Measurements from ENCODE around the gene SLC11A2.

Gene SLC11A2

DNA sequence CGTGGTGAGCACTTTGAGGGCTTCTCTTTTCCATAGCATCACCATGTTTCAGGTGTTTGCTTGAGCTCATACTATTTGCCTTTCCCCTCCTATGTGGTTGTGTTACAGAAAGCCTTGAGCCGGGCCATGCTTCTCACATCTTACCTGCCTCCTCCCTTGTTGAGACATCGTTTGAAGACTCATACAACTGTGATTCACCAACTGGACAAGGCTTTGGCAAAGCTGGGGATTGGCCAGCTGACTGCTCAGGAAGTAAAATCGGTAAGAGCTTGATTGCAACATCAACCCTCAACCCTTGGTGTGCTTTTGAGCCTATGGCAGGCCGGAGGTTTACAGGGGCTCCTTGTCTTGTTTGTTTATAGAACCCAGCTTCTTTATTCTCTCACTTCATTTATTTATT lies 30.1 kb upstream of the SLC11A2 start:
- TF ChIP-seq POLR2AphosphoS5 (IDR thresholded peaks at IDR 0.05; ENCODE audit: low read depth, low read length), result no peak
- no peak for TF ChIP-seq SIN3A (IDR thresholded peaks at IDR 0.05; ENCODE audit: borderline replicate concordance, insufficient read depth, low read length)
- TF ChIP-seq TAF1 (IDR thresholded peaks at IDR 0.05; ENCODE audit: borderline replicate concordance, insufficient read depth, low read length), result no peak
- TF ChIP-seq, protein P1, sequence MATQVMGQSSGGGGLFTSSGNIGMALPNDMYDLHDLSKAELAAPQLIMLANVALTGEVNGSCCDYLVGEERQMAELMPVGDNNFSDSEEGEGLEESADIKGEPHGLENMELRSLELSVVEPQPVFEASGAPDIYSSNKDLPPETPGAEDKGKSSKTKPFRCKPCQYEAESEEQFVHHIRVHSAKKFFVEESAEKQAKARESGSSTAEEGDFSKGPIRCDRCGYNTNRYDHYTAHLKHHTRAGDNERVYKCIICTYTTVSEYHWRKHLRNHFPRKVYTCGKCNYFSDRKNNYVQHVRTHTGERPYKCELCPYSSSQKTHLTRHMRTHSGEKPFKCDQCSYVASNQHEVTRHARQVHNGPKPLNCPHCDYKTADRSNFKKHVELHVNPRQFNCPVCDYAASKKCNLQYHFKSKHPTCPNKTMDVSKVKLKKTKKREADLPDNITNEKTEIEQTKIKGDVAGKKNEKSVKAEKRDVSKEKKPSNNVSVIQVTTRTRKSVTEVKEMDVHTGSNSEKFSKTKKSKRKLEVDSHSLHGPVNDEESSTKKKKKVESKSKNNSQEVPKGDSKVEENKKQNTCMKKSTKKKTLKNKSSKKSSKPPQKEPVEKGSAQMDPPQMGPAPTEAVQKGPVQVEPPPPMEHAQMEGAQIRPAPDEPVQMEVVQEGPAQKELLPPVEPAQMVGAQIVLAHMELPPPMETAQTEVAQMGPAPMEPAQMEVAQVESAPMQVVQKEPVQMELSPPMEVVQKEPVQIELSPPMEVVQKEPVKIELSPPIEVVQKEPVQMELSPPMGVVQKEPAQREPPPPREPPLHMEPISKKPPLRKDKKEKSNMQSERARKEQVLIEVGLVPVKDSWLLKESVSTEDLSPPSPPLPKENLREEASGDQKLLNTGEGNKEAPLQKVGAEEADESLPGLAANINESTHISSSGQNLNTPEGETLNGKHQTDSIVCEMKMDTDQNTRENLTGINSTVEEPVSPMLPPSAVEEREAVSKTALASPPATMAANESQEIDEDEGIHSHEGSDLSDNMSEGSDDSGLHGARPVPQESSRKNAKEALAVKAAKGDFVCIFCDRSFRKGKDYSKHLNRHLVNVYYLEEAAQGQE (IDR thresholded peaks at IDR 0.05; ENCODE audit: insufficient read depth in 1 of 2, low read depth in 2 of 2, low read length in 2 of 2), result no peak
- no peak for TF ChIP-seq FOXP2 (optimal IDR thresholded peaks at IDR 0.05; ENCODE audit: borderline replicate concordance, extremely low read depth, extremely low read length, insufficient read depth)

DNA sequence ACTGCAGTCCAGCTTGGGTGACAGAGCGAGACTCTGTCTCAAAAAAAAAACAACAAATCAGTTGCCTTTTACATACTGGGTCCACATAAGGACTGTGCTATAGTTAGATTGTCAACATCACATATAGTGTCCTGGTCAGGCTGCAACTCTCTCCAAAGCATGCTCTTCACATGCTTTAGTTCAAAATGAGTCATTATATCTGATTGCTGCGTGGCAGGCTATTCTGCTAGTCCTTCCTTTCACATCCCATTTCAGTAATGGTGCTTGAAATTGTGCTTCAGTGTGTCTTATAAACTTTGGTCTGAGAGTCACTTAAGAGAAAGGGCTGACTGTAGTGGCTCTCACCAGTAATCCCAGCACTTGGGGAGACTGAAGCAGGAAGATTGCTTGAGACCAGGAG lies 28.9 kb upstream of the SLC11A2 start:
- TF ChIP-seq SIN3A (IDR thresholded peaks at IDR 0.05; ENCODE audit: borderline replicate concordance, insufficient read depth, low read length), result no peak
- TF ChIP-seq POLR2AphosphoS5 (IDR thresholded peaks at IDR 0.05; ENCODE audit: low read depth, low read length), result no peak
- no peak for TF ChIP-seq FOXP2 (optimal IDR thresholded peaks at IDR 0.05; ENCODE audit: borderline replicate concordance, extremely low read depth, extremely low read length, insufficient read depth)
- TF ChIP-seq TAF1 (IDR thresholded peaks at IDR 0.05; ENCODE audit: borderline replicate concordance, insufficient read depth, low read length), result no peak
- TF ChIP-seq, protein P1 (IDR thresholded peaks at IDR 0.05; ENCODE audit: insufficient read depth in 1 of 2, low read depth in 2 of 2, low read length in 2 of 2), result no peak

DNA sequence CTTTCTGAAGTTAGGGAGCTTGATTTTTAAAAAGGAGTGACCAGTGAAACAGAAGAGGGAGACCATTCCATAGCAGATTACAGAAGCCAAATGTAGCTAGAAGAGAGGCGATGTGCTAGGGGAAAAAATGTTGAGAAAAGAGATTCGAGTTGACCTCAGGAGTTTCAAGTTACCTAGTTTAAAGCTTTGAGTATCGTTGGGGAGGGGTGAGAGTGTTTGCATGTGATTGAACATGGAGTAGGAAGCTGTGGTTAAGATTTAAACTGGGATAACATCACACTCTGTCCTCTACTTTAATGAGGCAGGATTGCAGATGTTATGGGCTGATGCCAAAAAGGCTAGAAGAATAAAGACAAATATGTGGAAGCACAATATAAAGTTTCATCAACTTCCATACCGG lies 25.6 kb upstream of the SLC11A2 start:
- TF ChIP-seq POLR2AphosphoS5 (IDR thresholded peaks at IDR 0.05; ENCODE audit: low read depth, low read length), result no peak; the same call in 1 of the 2 replicates
- no peak for TF ChIP-seq SIN3A (IDR thresholded peaks at IDR 0.05; ENCODE audit: borderline replicate concordance, insufficient read depth, low read length)
- no peak for TF ChIP-seq TAF1 (IDR thresholded peaks at IDR 0.05; ENCODE audit: borderline replicate concordance, insufficient read depth, low read length)
- TF ChIP-seq, protein P1 (IDR thresholded peaks at IDR 0.05; ENCODE audit: insufficient read depth in 1 of 2, low read depth in 2 of 2, low read length in 2 of 2), result no peak

DNA sequence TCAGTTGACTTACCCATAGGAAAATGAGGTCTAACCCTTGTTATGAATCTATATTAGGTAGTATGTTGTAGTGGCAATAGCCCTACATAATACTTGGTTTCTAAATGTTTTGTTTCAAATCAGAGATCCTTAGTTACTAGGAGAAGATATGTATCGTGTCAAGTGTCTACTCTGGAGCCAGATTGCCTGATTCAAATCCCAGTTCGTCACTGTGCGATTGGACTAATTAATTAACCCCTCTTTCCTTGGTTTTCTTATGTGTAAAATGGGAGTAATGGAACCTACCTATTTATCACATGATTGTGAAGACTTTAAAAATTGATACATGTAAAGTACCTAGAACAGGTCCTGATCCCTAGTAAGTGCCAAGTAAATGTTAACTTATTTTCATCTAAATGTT lies 23.3 kb upstream of the SLC11A2 start:
- TF ChIP-seq TAF1 (IDR thresholded peaks at IDR 0.05; ENCODE audit: borderline replicate concordance, insufficient read depth, low read length) (no peak), SIN3A (IDR thresholded peaks at IDR 0.05; ENCODE audit: borderline replicate concordance, insufficient read depth, low read length) (no peak), FOXP2 (optimal IDR thresholded peaks at IDR 0.05; ENCODE audit: borderline replicate concordance, extremely low read depth, extremely low read length, insufficient read depth) (no peak), POLR2AphosphoS5 (IDR thresholded peaks at IDR 0.05; ENCODE audit: low read depth, low read length) (no peak)
- TF ChIP-seq, protein P1 (IDR thresholded peaks at IDR 0.05; ENCODE audit: insufficient read depth in 1 of 2, low read depth in 2 of 2, low read length in 2 of 2), result no peak

DNA sequence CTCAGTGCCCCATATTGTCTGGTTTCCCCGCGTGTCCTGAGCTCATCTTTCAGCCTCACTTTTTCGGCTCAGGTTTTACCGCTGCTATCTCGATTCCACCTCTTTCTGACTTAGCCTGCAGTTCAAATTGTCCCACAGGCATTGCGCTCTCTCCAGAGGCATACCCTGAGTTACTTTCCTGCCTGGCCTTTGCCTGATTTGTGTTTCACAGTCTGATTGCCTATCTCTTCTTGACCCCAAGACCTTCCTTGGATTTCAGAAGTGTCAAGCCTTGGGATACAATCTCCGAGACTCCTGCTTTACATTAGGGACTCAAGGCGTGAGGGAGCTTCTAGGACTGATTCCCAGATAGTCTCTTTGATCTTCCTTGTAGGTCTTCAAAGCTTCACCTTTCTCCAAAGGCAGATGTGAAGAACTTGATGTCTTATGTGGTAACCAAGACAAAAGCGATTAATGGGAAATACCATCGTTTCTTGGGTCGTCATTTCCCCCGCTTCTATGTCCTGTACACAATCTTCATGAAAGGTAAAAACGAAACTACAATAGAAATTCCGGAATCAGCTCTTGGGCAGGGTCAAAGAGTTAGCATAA lies 22.6 kb upstream of the SLC11A2 start:
- 0 out of 2 replicates have a peak, but pooled peaks have one; percentile 3 for TF ChIP-seq SIN3A (IDR thresholded peaks at IDR 0.05; ENCODE audit: borderline replicate concordance, insufficient read depth, low read length)
- TF ChIP-seq TAF1 (IDR thresholded peaks at IDR 0.05; ENCODE audit: borderline replicate concordance, insufficient read depth, low read length), result no peak
